Neuronal stem cell (in vitro differentiated cells): ENCODE data around the gene FDXR.

Experiments
- DNase-seq: peaks from one replicate; pipeline ENCODE4 v3.0.0-alpha.2; 2013; ENCODE audit warnings: low spot score
- H2AFZ ChIP-seq: one replicate; pipeline ENCODE4 v1.6.1; 2013; ENCODE audit warnings: mild to moderate bottlenecking, low read length, inconsistent platforms
- H2AK5ac ChIP-seq: 2 replicates; pipeline ENCODE4 v1.6.1; 2013; ENCODE audit warnings: low read depth, mild to moderate bottlenecking, inconsistent platforms, low read length, moderate library complexity, mixed read lengths
- H2BK120ac ChIP-seq: 2 replicates; pipeline ENCODE4 v1.6.1; 2013; ENCODE audit warnings: low read depth, mild to moderate bottlenecking, inconsistent platforms, low read length, moderate library complexity, mixed read lengths
- H2BK12ac ChIP-seq: one replicate; pipeline ENCODE4 v1.6.1; 2013; ENCODE audit warnings: low read length, inconsistent platforms
- H2BK15ac ChIP-seq: 2 replicates; pipeline ENCODE4 v1.6.1; 2013; ENCODE audit warnings: mild to moderate bottlenecking, low read length, inconsistent platforms, mixed read lengths
- H2BK5ac ChIP-seq: one replicate; pipeline ENCODE4 v1.6.1; 2013; ENCODE audit warnings: inconsistent platforms, mild to moderate bottlenecking, low read length, moderate library complexity
- H3K14ac ChIP-seq: one replicate; pipeline ENCODE4 v1.6.1; 2013; ENCODE audit warnings: low read length, inconsistent platforms
- H3K18ac ChIP-seq: 2 replicates; pipeline ENCODE4 v1.6.1; 2013; ENCODE audit warnings: low read length, inconsistent platforms
- H3K23ac ChIP-seq: 2 replicates; pipeline ENCODE4 v1.6.1; 2013; ENCODE audit warnings: low read depth, mild to moderate bottlenecking, mixed read lengths, low read length, inconsistent platforms; ENCODE audit not compliant: poor library complexity
- H3K27ac ChIP-seq: replicated peaks from 3 replicates; pipeline ENCODE4 v1.5.1; 2013; ENCODE audit warnings: low read length, inconsistent platforms
- H3K27me3 ChIP-seq, 3 experiments: 2 replicates each; pipeline ENCODE4 v1.6.1; 2013; ENCODE audit warnings: low read length in 3 of 3, mild to moderate bottlenecking in 2 of 3, inconsistent platforms in 1 of 3, low read depth in 1 of 3, mixed read lengths in 1 of 3, moderate library complexity in 1 of 3; ENCODE audit not compliant: control insufficient read depth in 3 of 3, insufficient read depth in 3 of 3
- H3K36me3 ChIP-seq, 2 donors: replicated peaks in 1 of 2; 2 replicates each; pipeline ENCODE4 v1.6.1; 2013; ENCODE audit warnings: low read length in 2 of 2; ENCODE audit not compliant: control insufficient read depth in 2 of 2, insufficient read depth in 2 of 2
- H3K4ac ChIP-seq: 2 replicates; pipeline ENCODE4 v1.6.1; 2013; ENCODE audit warnings: inconsistent platforms, mild to moderate bottlenecking, low read length, moderate library complexity
- H3K4me1 ChIP-seq, 2 donors: 1 replicate in 1 of 2; 2 replicates in 1 of 2; pipeline ENCODE4 v1.6.1; 2013; ENCODE audit warnings: low read length in 2 of 2, low read depth in 1 of 2; ENCODE audit not compliant: control insufficient read depth in 2 of 2, insufficient read depth in 1 of 2
- H3K4me2 ChIP-seq: one replicate; pipeline ENCODE4 v1.6.1; 2013; ENCODE audit warnings: mild to moderate bottlenecking, low read length, inconsistent platforms; ENCODE audit not compliant: insufficient read depth, poor library complexity, severe bottlenecking
- H3K4me3 ChIP-seq, 2 donors: 2 replicates each; pipeline ENCODE4 v1.5.1; 2013; ENCODE audit warnings: low read length in 2 of 2, mild to moderate bottlenecking in 2 of 2, inconsistent platforms in 1 of 2, moderate library complexity in 1 of 2
- H3K79me1 ChIP-seq: one replicate; pipeline ENCODE4 v1.6.1; 2013; ENCODE audit warnings: low read depth, mild to moderate bottlenecking, inconsistent platforms, low read length, moderate library complexity
- H3K9ac ChIP-seq: one replicate; pipeline ENCODE4 v1.6.1; 2013; ENCODE audit warnings: mild to moderate bottlenecking, low read depth, low read length, inconsistent platforms; ENCODE audit not compliant: poor library complexity
- H3K9me3 ChIP-seq, 2 donors: replicated peaks in 1 of 2; 2 replicates each; pipeline versions ENCODE3 to v1.6.1; 2013; ENCODE audit warnings: low read length in 2 of 2, mild to moderate bottlenecking in 2 of 2, inconsistent platforms in 1 of 2, low read depth in 1 of 2, mixed read lengths in 1 of 2, moderate library complexity in 1 of 2; ENCODE audit not compliant: control insufficient read depth in 2 of 2, insufficient read depth in 1 of 2
- H4K8ac ChIP-seq: one replicate; pipeline ENCODE4 v1.6.1; 2013; ENCODE audit warnings: low read depth, mild to moderate bottlenecking, inconsistent platforms, low read length, moderate library complexity
- H4K91ac ChIP-seq: one replicate; pipeline ENCODE4 v1.6.1; 2013; ENCODE audit warnings: low read length, low read depth, mild to moderate bottlenecking, inconsistent platforms; ENCODE audit not compliant: poor library complexity
- WGBS, 2 donors: extraction: QIAGEN DNeasy Blood & Tissue Kit; methylation state at CpG; one replicate each; pipeline ENCODE4 v1.1.7; 2013; ENCODE audit warnings: missing lambda C conversion rate in 2 of 2, mixed read lengths in 1 of 2; ENCODE audit not compliant: insufficient read length in 2 of 2, insufficient replicate concordance in 1 of 2; ENCODE audit errors: extremely low coverage in 2 of 2; 5-methylcytosine and 5-hydroxymethylcytosine counted together

FDXR gene

GRCh38 chr17:74898376-74898946 lies 25.7 kb upstream of the FDXR start:
- H2BK5ac ChIP-seq, result no peak overlapping the region
- H3K4ac ChIP-seq, result no peak overlapping the region
- no peak overlapping the region for H2BK15ac ChIP-seq
- no peak overlapping the region for H3K4me3 ChIP-seq
- no peaks in the 10 kb centered on the region for H3K9me3 ChIP-seq
- H3K27ac ChIP-seq, result no peak overlapping the region
- H3K4me1 ChIP-seq, result peaks cover 0 to 3% of the 10 kb centered on the region in 2 donors
- H4K8ac ChIP-seq, result no peak overlapping the region
- H2BK12ac ChIP-seq, result no peak overlapping the region
- no peak overlapping the region for H3K18ac ChIP-seq
- peak overlapping the region; percentile 14 for H2AK5ac ChIP-seq
- H3K27me3 ChIP-seq, result peaks cover 7 to 79% (median 28%) of the 10 kb centered on the region in 3 experiments
- H2AFZ ChIP-seq, result no peak overlapping the region
- H3K14ac ChIP-seq, result no peak overlapping the region
- DNase-seq, result no peak
- no peak overlapping the region for H4K91ac ChIP-seq
- H2BK120ac ChIP-seq, result no peak overlapping the region
- H3K4me2 ChIP-seq, result no peak overlapping the region
- H3K23ac ChIP-seq, result no peak overlapping the region
- peak overlapping the region; percentile 30 for H3K9ac ChIP-seq
- H3K36me3 ChIP-seq, result no peaks in the 10 kb centered on the region
- WGBS, 2 donors, result no CpG with 5 or more reads among the region's 11 CpGs
- no peaks in the 10 kb centered on the region for H3K79me1 ChIP-seq

GRCh38 chr17:74893936-74894671 lies 21.3 kb upstream of the FDXR start:
- Histone ChIP-seq H3K4me1 (peaks cover 0 to 5% of the 10 kb centered on the region in 2 donors), H3K79me1 (no peaks in the 10 kb centered on the region), H2BK5ac (no peak overlapping the region), H3K4me3 (no peak overlapping the region), H4K91ac (no peak overlapping the region), H3K14ac (peak overlapping the region; percentile 10), H2BK15ac (no peak overlapping the region), H2BK120ac (no peak overlapping the region), H2AK5ac (no peak overlapping the region), H3K27ac (no peak overlapping the region), H3K4me2 (peak overlapping the region; percentile 86), H3K9ac (no peak overlapping the region), H4K8ac (no peak overlapping the region), H3K9me3 (no peaks in the 10 kb centered on the region), H3K36me3 (no peaks in the 10 kb centered on the region), H3K27me3 (peaks cover 16 to 90% (median 46%) of the 10 kb centered on the region in 3 experiments), H3K18ac (peak overlapping the region; percentile 5), H3K23ac (no peak overlapping the region), H2AFZ (no peak overlapping the region), H2BK12ac (no peak overlapping the region), H3K4ac (no peak overlapping the region)
- no CpG with 5 or more reads among the region's 22 CpGs for WGBS, 2 donors
- DNase-seq, result no peak

- H3K4me2 ChIP-seq, result peak within 1 kb of the TSS; percentile 86
- H3K79me1 ChIP-seq, result no peaks in the 10 kb centered on the region
- no peaks in the 10 kb centered on the region for H3K36me3 ChIP-seq
- H2BK15ac ChIP-seq, result peak within 1 kb of the TSS; percentile 17
- no peak for DNase-seq
- no peak within 1 kb of the TSS for H3K27ac ChIP-seq
- H3K23ac ChIP-seq, result peak within 1 kb of the TSS; percentile 97
- H2AFZ ChIP-seq, result peak within 1 kb of the TSS; percentile 43
- peak within 1 kb of the TSS; percentile 90 for H2AK5ac ChIP-seq
- peaks cover 0 to 7% of the 10 kb centered on the region in 2 donors for H3K4me1 ChIP-seq
- H3K4ac ChIP-seq, result no peak within 1 kb of the TSS
- no peak within 1 kb of the TSS for H4K8ac ChIP-seq
- WGBS, 2 donors, result no CpG with 5 or more reads among the region's 86 CpGs
- no peaks in the 10 kb centered on the region for H3K9me3 ChIP-seq
- peak within 1 kb of the TSS; percentile 94 for H3K18ac ChIP-seq
- peak within 1 kb of the TSS; percentile 22 for H2BK12ac ChIP-seq
- peaks cover 16 to 94% (median 46%) of the 10 kb centered on the region in 3 experiments for H3K27me3 ChIP-seq
- H3K4me3 ChIP-seq, result peak within 1 kb of the TSS in 1 of 2 donors; percentile 74
- H2BK5ac ChIP-seq, result peak within 1 kb of the TSS; percentile 66
- peak within 1 kb of the TSS; percentile 89 for H3K9ac ChIP-seq
- peak within 1 kb of the TSS; percentile 89 for H3K14ac ChIP-seq
- no peak within 1 kb of the TSS for H2BK120ac ChIP-seq
- H4K91ac ChIP-seq, result no peak within 1 kb of the TSS
Measured at GRCh38 chr17:74892974-74893911, 20.4 kb upstream of the FDXR start, which contains the start of gene FADS6. Gene FADS6 (minus strand): TSS chr17:74893633. CDS start chr17:74893595, 38 bp downstream.
